BE2C (cell line): ENCODE measurements around the gene PPM1N.

ENCODE experiments used
- DNase-seq: peaks from one replicate; pipeline ENCODE4 v3.0.0-alpha.2; 2020
- H3K27me3 ChIP-seq: fragments of 250-450 bp; sonication (Bioruptor Pico); 2 replicates; pipeline ENCODE4 v1.5.1; 2020; ENCODE audit warnings: mild to moderate bottlenecking
- H3K36me3 ChIP-seq: fragments of 250-450 bp; sonication (Bioruptor Pico); 2 replicates; pipeline ENCODE4 v1.5.1; 2020; ENCODE audit warnings: mild to moderate bottlenecking
- H3K4me1 ChIP-seq: fragments of 250-450 bp; sonication (Bioruptor Pico); 2 replicates; pipeline ENCODE4 v1.5.1; 2020
- H3K4me3 ChIP-seq: 2 replicates; pipeline ENCODE4 v1.5.1; 2011; ENCODE audit warnings: low read depth, low read length
- H3K9me3 ChIP-seq: fragments of 250-450 bp; sonication (Bioruptor Pico); 2 replicates; pipeline ENCODE4 v1.5.1; 2020
- TF ChIP-seq, protein P1 (sequence below): IDR thresholded peaks from 2 replicates; pipeline ENCODE4 v1.5.1; 2012; ENCODE audit warnings: mild to moderate bottlenecking, low read depth, low read length

Gene PPM1N

GRCh38 chr19:45476304-45476703, 21.9 kb upstream of the PPM1N start:
- Histone ChIP-seq H3K36me3 (no peaks in the 10 kb centered on the region), H3K4me3 (no peak overlapping the region), H3K9me3 (no peaks in the 10 kb centered on the region), H3K4me1 (peaks cover 3% of the 10 kb centered on the region; the same call in 1 of the 2 replicates), H3K27me3 (peaks cover 35% of the 10 kb centered on the region)
- TF ChIP-seq, protein P1, sequence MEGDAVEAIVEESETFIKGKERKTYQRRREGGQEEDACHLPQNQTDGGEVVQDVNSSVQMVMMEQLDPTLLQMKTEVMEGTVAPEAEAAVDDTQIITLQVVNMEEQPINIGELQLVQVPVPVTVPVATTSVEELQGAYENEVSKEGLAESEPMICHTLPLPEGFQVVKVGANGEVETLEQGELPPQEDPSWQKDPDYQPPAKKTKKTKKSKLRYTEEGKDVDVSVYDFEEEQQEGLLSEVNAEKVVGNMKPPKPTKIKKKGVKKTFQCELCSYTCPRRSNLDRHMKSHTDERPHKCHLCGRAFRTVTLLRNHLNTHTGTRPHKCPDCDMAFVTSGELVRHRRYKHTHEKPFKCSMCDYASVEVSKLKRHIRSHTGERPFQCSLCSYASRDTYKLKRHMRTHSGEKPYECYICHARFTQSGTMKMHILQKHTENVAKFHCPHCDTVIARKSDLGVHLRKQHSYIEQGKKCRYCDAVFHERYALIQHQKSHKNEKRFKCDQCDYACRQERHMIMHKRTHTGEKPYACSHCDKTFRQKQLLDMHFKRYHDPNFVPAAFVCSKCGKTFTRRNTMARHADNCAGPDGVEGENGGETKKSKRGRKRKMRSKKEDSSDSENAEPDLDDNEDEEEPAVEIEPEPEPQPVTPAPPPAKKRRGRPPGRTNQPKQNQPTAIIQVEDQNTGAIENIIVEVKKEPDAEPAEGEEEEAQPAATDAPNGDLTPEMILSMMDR: no peak
- DNase-seq: no peak

GRCh38 chr19:45477186-45477585, 21.1 kb upstream of the PPM1N start:
- Histone ChIP-seq H3K36me3 (no peaks in the 10 kb centered on the region), H3K9me3 (no peaks in the 10 kb centered on the region), H3K27me3 (peaks cover 32% of the 10 kb centered on the region), H3K4me3 (no peak overlapping the region), H3K4me1 (peaks cover 3% of the 10 kb centered on the region; the same call in 1 of the 2 replicates)
- DNase-seq: no peak
- TF ChIP-seq, protein P1: no peak

DNA sequence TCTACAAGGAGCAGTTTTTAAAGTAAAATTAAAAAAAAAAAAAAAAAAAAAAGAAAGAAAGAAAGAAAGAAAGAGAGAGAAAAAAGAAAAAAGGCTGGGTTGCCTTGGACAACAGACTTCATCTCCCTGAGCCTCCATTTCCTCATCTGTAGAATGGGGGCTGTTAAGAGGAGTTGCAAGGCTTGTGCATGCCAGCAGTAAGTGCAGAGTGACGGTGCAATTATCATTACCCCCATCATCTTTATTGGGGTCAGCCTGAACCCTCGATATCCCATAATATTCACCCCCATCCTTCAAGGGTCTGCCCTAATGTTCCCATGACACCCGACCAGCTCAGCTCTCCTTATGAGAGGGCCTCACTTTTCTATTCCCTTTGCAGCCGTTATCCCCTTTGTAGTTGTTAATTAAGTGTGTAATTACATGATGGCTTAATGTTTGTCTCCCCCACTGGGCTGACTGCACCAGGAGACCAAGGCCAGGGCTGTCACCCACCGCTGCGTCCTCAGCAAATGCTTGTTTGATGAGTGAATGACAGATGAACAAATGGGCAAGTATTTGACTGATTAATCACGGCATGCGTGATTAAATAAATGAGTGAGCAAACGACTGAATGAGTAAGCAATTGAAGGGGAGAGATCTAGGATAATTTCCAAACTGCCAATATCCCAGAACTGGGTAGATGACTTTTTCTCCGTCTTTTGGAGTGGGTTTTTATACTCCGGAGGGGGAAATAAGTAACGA, 20.4 kb upstream of the PPM1N start:
- Histone ChIP-seq H3K27me3 (peaks cover 25% of the 10 kb centered on the region), H3K4me3 (peak overlapping the region; percentile 39), H3K4me1 (peaks cover 3% of the 10 kb centered on the region; the same call in 1 of the 2 replicates), H3K9me3 (no peaks in the 10 kb centered on the region), H3K36me3 (no peaks in the 10 kb centered on the region)
- DNase-seq: no peak
- TF ChIP-seq, protein P1: no peak

GRCh38 chr19:45478454-45479238, 19.6 kb upstream of the PPM1N start:
- peak; percentile 88 for DNase-seq
- H3K9me3 ChIP-seq: no peaks in the 10 kb centered on the region
- H3K4me1 ChIP-seq: peaks cover 3% of the 10 kb centered on the region; the same call in 1 of the 2 replicates
- H3K27me3 ChIP-seq: peaks cover 24% of the 10 kb centered on the region
- TF ChIP-seq, protein P1: peak; percentile 96
- no peaks in the 10 kb centered on the region for H3K36me3 ChIP-seq
- H3K4me3 ChIP-seq: peak overlapping the region; percentile 65

GRCh38 chr19:45483033-45483432, 15.2 kb upstream of the PPM1N start:
- Histone ChIP-seq H3K9me3 (no peaks in the 10 kb centered on the region), H3K36me3 (no peaks in the 10 kb centered on the region), H3K4me1 (peaks cover 4% of the 10 kb centered on the region; the same call in 1 of the 2 replicates), H3K27me3 (no peaks in the 10 kb centered on the region), H3K4me3 (no peak overlapping the region)
- no peak for DNase-seq
- TF ChIP-seq, protein P1: no peak
